K562 (cell line): ENCODE results near the gene DOCK1. TPM values are rescaled to one million over a fixed set of nuclear protein-coding genes. Genes with fewer than 3 reads are reported as not detected.

ENCODE experiments used
- ATAC-seq: fragments of 200-7000 bp; cut with Tn5 transposase; 3 replicates; pipeline ENCODE4 v1.9.1; 2020; ENCODE audit warnings: moderate library complexity
- BruUV-seq: library from RNA; stranded (reverse); fragments of 400-500 nt; replicated peaks from 2 replicates; lab custom pipeline; 2021; lab: Mats Ljungman, UMichigan
- CTCF ChIA-PET: fragments of 300-600 bp; formaldehyde crosslinking; extraction: SDS; loops from one replicate; lab custom pipeline; 2021; ENCODE audit warnings: low intra/inter-chr PET ratio; lab: Yijun Ruan, JAX
- POLR2A ChIA-PET: fragments of 300-600, 350-650 bp; sonication (Branson Sonifier 250); formaldehyde crosslinking; extraction: SDS; loops from one replicate; lab custom pipeline; 2021; ENCODE audit warnings: antibody characterized with exemption, inconsistent platforms; lab: Yijun Ruan, JAX
- DNase-seq, 4 experiments: peaks; one replicate each; pipeline versions ENCODE4 v3.0.0 to v3.0.0-alpha.2; 2011 to 2018; ENCODE audit warnings: low spot score in 3 of 4, mixed read lengths in 3 of 4; ENCODE audit errors: extremely low read depth in 1 of 4
- FAIRE-seq: peaks from 2 replicates; lab custom pipeline; 2011; peaks lifted over from hg19 to GRCh38; lab: Jason Lieb, UNC
- H2AFZ ChIP-seq: 2 replicates; pipeline ENCODE4 v1.6.0; 2011; ENCODE audit warnings: low read depth, low read length, control low read depth, inconsistent platforms
- H3K27ac ChIP-seq: fragments of 200-600 bp; 3 replicates; pipeline ENCODE4 v1.8.0; 2011; ENCODE audit warnings: low read depth, mild to moderate bottlenecking, control low read depth, inconsistent platforms, low read length, moderate library complexity, mixed read lengths; ENCODE audit errors: extremely low read depth
- H3K27me3 ChIP-seq, 2 experiments: fragments of 300-600 bp in 1 of 2; 2 replicates in 1 of 2; 3 replicates in 1 of 2; pipeline versions ENCODE4 v1.6.0 to v1.8.0; 2011; ENCODE audit warnings: inconsistent platforms in 2 of 2, low read length in 2 of 2, mild to moderate bottlenecking in 1 of 2, mixed read lengths in 1 of 2, moderate library complexity in 1 of 2; ENCODE audit not compliant: control insufficient read depth in 2 of 2, insufficient read depth in 2 of 2
- H3K36me3 ChIP-seq: fragments of 300-600 bp; 3 replicates; pipeline ENCODE4 v1.8.0; 2011; ENCODE audit warnings: mild to moderate bottlenecking, low read length, inconsistent platforms; ENCODE audit not compliant: control insufficient read depth, insufficient read depth
- H3K4me1 ChIP-seq, 2 experiments: fragments of 200-600 bp in 1 of 2; replicated peaks in 1 of 2; 2 replicates in 1 of 2; 3 replicates in 1 of 2; pipeline versions ENCODE4 v1.5.1 to v1.8.0; 2011; ENCODE audit warnings: inconsistent platforms in 2 of 2, low read length in 2 of 2, mild to moderate bottlenecking in 1 of 2, mixed read lengths in 1 of 2, moderate library complexity in 1 of 2; ENCODE audit not compliant: control insufficient read depth in 2 of 2, insufficient read depth in 2 of 2
- H3K4me2 ChIP-seq: 2 replicates; pipeline ENCODE4 v1.6.1; 2011; ENCODE audit warnings: low read length, control low read depth, inconsistent platforms, mixed read lengths; ENCODE audit not compliant: insufficient read depth
- H3K4me3 ChIP-seq: fragments of 200-600 bp; sonication (generic), shearing (Covaris generic); 2 replicates; pipeline ENCODE4 v1.5.1; 2016; ENCODE audit warnings: control low read depth, inconsistent platforms
- H3K79me2 ChIP-seq: fragments of 200-600 bp; 3 replicates; pipeline ENCODE4 v1.8.0; 2011; ENCODE audit warnings: low read length, inconsistent platforms; ENCODE audit not compliant: control insufficient read depth, insufficient read depth
- H3K9ac ChIP-seq, 2 experiments: 2 replicates each; pipeline versions ENCODE4 v1.6.0 to v1.6.1; 2011; ENCODE audit warnings: low read depth in 2 of 2, low read length in 2 of 2, control low read depth in 1 of 2, inconsistent platforms in 1 of 2, mild to moderate bottlenecking in 1 of 2, mixed read lengths in 1 of 2; ENCODE audit not compliant: insufficient read depth in 1 of 2
- H3K9me1 ChIP-seq: one replicate; pipeline ENCODE4 v1.6.0; 2011; ENCODE audit warnings: inconsistent platforms, mild to moderate bottlenecking, low read length, moderate library complexity; ENCODE audit not compliant: control insufficient read depth, insufficient read depth
- H3K9me3 ChIP-seq: replicated peaks from 2 replicates; pipeline ENCODE4 v1.5.1; 2011; ENCODE audit warnings: low read depth, low read length, inconsistent platforms; ENCODE audit not compliant: control insufficient read depth, insufficient read depth
- H4K20me1 ChIP-seq: replicated peaks from 2 replicates; pipeline ENCODE4 v1.6.1; 2011; ENCODE audit warnings: low read length, inconsistent platforms, mixed read lengths; ENCODE audit not compliant: control insufficient read depth, insufficient read depth
- ARNT ChIP-seq, 2 experiments: fragments of 450-650 bp; IDR thresholded peaks; 2 replicates each; pipeline ENCODE4 v1.6.1; 2016; ENCODE audit warnings: mild to moderate bottlenecking in 1 of 2
- BDP1 ChIP-seq: IDR thresholded peaks from 3 replicates; pipeline ENCODE4 v1.6.1; 2011; ENCODE audit not compliant: insufficient read length, insufficient read depth
- CBFB ChIP-seq: sonication (generic); formaldehyde crosslinking; IDR thresholded peaks from 2 replicates; pipeline ENCODE4 v1.4.0; 2020; ENCODE audit warnings: mild to moderate bottlenecking, missing genetic modification reagents
- HDAC3 ChIP-seq: fragments of 450-650 bp; IDR thresholded peaks from 2 replicates; pipeline ENCODE4 v1.6.1; 2018; ENCODE audit warnings: borderline replicate concordance, mild to moderate bottlenecking, moderate library complexity; ENCODE audit not compliant: partially characterized antibody
- IFI16 ChIP-seq: fragments of 250-450 bp; sonication (Bioruptor Pico); IDR thresholded peaks from 2 replicates; pipeline ENCODE4 v2.1.2; 2022; ENCODE audit warnings: mild to moderate bottlenecking, inconsistent platforms
- KLF13 ChIP-seq: fragments of 450-650 bp; IDR thresholded peaks from 2 replicates; pipeline ENCODE4 v1.6.1; 2016; ENCODE audit warnings: missing genetic modification characterization, low read depth, mild to moderate bottlenecking, missing compliant biosample characterization, moderate library complexity, borderline replicate concordance
- NFE2 ChIP-seq: IDR thresholded peaks from 2 replicates; pipeline ENCODE4 v1.6.1; 2014; ENCODE audit warnings: antibody characterized with exemption, low read depth
- PHF8 ChIP-seq: fragments of 200-600 bp; sonication (generic); IDR thresholded peaks from 2 replicates; pipeline ENCODE4 v1.6.1; 2012; ENCODE audit warnings: mixed run types, mild to moderate bottlenecking, inconsistent platforms, low read length, moderate library complexity, borderline replicate concordance
- RHOXF2B ChIP-seq: fragments of 250-450 bp; sonication (Bioruptor Pico); conservative IDR thresholded peaks from 2 replicates; pipeline ENCODE4 v1.5.1; 2021
- RUNX1 ChIP-seq: sonication (generic); IDR thresholded peaks from 2 replicates; pipeline ENCODE4 v1.6.1; 2016; ENCODE audit warnings: antibody characterized with exemption, low read depth
- TGIF2 ChIP-seq: sonication (generic); formaldehyde crosslinking; IDR thresholded peaks from 2 replicates; pipeline ENCODE4 v1.8.1; 2022; ENCODE audit warnings: mild to moderate bottlenecking, missing genetic modification reagents, moderate library complexity
- TSC22D4 ChIP-seq: fragments of 450-650 bp; IDR thresholded peaks from 2 replicates; pipeline ENCODE4 v1.6.1; 2016; ENCODE audit warnings: missing genetic modification characterization, missing biosample characterization, control low read depth
- ZNF324 ChIP-seq: fragments of 250-450 bp; sonication (Bioruptor Pico); IDR thresholded peaks from 2 replicates; pipeline ENCODE4 v1.4.0; 2020; ENCODE audit warnings: mild to moderate bottlenecking
- whole genome bisulfite sequencing: fragments of 100-300 bp; shearing (Covaris generic); methylation state at CpG from one replicate; pipeline ENCODE4 v1.1.6; 2016; ENCODE audit warnings: low coverage, mixed read lengths; ENCODE audit not compliant: insufficient coverage; ENCODE audit errors: missing lambda C conversion rate; 5-methylcytosine and 5-hydroxymethylcytosine counted together
- in situ Hi-C: fragments of 300-500 bp; cut with MboI; formaldehyde crosslinking; loops from 4 replicates; pipeline ENCODE4 v1.15.0; 2018; ENCODE audit warnings: inconsistent platforms, mixed read lengths
- intact Hi-C: fragments of 100-400 bp; cut with micrococcal nuclease; formaldehyde crosslinking; loops from 2 replicates; pipeline ENCODE4 v1.14.2; 2022
- polyA plus RNA-seq, 8 experiments: library from polyadenylated mRNA; depleted of rRNA in 4 of 8; stranded (reverse) in 5 of 8; unstranded in 3 of 8; fragments of >200 nt; fragmentation: Nextera tagmentation in 2 of 8; fragmentation: Illumina TruSeq in 1 of 8; extraction: Ambion mirVana in 2 of 8; extraction: Trizol in 1 of 8; gene quantifications; 2 replicates each; pipeline versions ENCODE4 v1.2.1 to v1.2.3, GENCODE V29; 2011 to 2014; ENCODE audit warnings: inconsistent platforms in 1 of 8, missing spikeins in 1 of 8
- total RNA-seq, 7 experiments: library from RNA; depleted of rRNA in 6 of 7; stranded (reverse); fragments of >200 nt in 6 of 7; fragmentation: Illumina TruSeq in 2 of 7; extraction: Trizol in 2 of 7; gene quantifications; 2 replicates each; pipeline versions ENCODE4 v1.2.1 to v1.2.3, GENCODE V29; 2011 to 2021; ENCODE audit warnings: low replicate concordance in 1 of 7
- TF ChIP-seq, protein P1 (sequence below): fragments of 450-650 bp; IDR thresholded peaks from 2 replicates; pipeline ENCODE4 v1.6.1; 2016; ENCODE audit warnings: borderline replicate concordance
- TF ChIP-seq, protein P2 (sequence below), 2 experiments: fragments of 200-800 bp in 1 of 2; sonication (Bioruptor generic) in 1 of 2; sonication (generic) in 1 of 2; formaldehyde crosslinking in 1 of 2; IDR thresholded peaks in 1 of 2; conservative IDR thresholded peaks in 1 of 2; 2 replicates each; pipeline versions ENCODE4 v1.5.0 to v1.6.1; 2016 to 2020; ENCODE audit warnings: missing compliant biosample characterization in 1 of 2, missing genetic modification characterization in 1 of 2, missing genetic modification reagents in 1 of 2
- TF ChIP-seq, protein P3 (sequence below): fragments of 450-650 bp; IDR thresholded peaks from 2 replicates; pipeline ENCODE4 v1.7.1; 2018; ENCODE audit warnings: mild to moderate bottlenecking, low read depth; ENCODE audit not compliant: partially characterized antibody

DOCK1 gene
- total and polyA plus RNA-seq, 9 of the 15 experiments (the other 6 are each of a cell fraction or from before 2014, with no cell fraction given) = 0.31 TPM; not detected in 8

GRCh38 chr10:126935263-126935946 is 30.2 kb downstream of the DOCK1 start:
- Histone ChIP-seq H3K36me3 (no peaks in the 10 kb centered on the region), H3K9me1 (no peaks in the 10 kb centered on the region), H4K20me1 (no peaks in the 10 kb centered on the region), H3K4me3 (no peak overlapping the region), H2AFZ (no peak overlapping the region), H3K4me1 (no peaks in the 10 kb centered on the region), H3K27me3 (no peaks in the 10 kb centered on the region), H3K9me3 (no peaks in the 10 kb centered on the region)
- no peak for DNase-seq
- in situ Hi-C loops = no loop called here
- WGBS = 0% methylated on average over 3 of the region's 5 CpGs
- intact Hi-C loops = no loop called here
- FAIRE-seq = no peak
- POLR2A ChIA-PET = no interaction called here
- no peak for ATAC-seq
- TF ChIP-seq IFI16 (CRISPR knock-in tag) = no peak
- TF ChIP-seq CBFB (CRISPR knock-in tag) = no peak
- TF ChIP-seq BDP1 = no peak
- TF ChIP-seq, protein P1, sequence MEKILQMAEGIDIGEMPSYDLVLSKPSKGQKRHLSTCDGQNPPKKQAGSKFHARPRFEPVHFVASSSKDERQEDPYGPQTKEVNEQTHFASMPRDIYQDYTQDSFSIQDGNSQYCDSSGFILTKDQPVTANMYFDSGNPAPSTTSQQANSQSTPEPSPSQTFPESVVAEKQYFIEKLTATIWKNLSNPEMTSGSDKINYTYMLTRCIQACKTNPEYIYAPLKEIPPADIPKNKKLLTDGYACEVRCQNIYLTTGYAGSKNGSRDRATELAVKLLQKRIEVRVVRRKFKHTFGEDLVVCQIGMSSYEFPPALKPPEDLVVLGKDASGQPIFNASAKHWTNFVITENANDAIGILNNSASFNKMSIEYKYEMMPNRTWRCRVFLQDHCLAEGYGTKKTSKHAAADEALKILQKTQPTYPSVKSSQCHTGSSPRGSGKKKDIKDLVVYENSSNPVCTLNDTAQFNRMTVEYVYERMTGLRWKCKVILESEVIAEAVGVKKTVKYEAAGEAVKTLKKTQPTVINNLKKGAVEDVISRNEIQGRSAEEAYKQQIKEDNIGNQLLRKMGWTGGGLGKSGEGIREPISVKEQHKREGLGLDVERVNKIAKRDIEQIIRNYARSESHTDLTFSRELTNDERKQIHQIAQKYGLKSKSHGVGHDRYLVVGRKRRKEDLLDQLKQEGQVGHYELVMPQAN = no peak
- TF ChIP-seq ZNF324 (CRISPR knock-in tag) = no peak
- no peak for TF ChIP-seq KLF13
- TF ChIP-seq RUNX1 = no peak
- TF ChIP-seq ARNT (IDR thresholded peaks at IDR 0.05) = no peak
- TF ChIP-seq HDAC3 = no peak
- TF ChIP-seq RHOXF2B = no peak
- TF ChIP-seq, protein P2, sequence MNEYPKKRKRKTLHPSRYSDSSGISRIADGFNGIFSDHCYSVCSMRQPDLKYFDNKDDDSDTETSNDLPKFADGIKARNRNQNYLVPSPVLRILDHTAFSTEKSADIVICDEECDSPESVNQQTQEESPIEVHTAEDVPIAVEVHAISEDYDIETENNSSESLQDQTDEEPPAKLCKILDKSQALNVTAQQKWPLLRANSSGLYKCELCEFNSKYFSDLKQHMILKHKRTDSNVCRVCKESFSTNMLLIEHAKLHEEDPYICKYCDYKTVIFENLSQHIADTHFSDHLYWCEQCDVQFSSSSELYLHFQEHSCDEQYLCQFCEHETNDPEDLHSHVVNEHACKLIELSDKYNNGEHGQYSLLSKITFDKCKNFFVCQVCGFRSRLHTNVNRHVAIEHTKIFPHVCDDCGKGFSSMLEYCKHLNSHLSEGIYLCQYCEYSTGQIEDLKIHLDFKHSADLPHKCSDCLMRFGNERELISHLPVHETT (CRISPR knock-in tag; conservative IDR thresholded peaks at IDR 0.05 in 1 of 2, IDR thresholded peaks at IDR 0.05 in 1 of 2) = no peak
- no peak for TF ChIP-seq PHF8
- TF ChIP-seq, protein P3, sequence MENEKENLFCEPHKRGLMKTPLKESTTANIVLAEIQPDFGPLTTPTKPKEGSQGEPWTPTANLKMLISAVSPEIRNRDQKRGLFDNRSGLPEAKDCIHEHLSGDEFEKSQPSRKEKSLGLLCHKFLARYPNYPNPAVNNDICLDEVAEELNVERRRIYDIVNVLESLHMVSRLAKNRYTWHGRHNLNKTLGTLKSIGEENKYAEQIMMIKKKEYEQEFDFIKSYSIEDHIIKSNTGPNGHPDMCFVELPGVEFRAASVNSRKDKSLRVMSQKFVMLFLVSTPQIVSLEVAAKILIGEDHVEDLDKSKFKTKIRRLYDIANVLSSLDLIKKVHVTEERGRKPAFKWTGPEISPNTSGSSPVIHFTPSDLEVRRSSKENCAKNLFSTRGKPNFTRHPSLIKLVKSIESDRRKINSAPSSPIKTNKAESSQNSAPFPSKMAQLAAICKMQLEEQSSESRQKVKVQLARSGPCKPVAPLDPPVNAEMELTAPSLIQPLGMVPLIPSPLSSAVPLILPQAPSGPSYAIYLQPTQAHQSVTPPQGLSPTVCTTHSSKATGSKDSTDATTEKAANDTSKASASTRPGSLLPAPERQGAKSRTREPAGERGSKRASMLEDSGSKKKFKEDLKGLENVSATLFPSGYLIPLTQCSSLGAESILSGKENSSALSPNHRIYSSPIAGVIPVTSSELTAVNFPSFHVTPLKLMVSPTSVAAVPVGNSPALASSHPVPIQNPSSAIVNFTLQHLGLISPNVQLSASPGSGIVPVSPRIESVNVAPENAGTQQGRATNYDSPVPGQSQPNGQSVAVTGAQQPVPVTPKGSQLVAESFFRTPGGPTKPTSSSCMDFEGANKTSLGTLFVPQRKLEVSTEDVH = no peak
- no peak for TF ChIP-seq NFE2
- TF ChIP-seq TGIF2 (CRISPR knock-in tag) = no peak
- no peak for TF ChIP-seq TSC22D4 (tag)
- TF ChIP-seq, all 486 proteins: peak for 0
- BruUV-seq = no TSS peak
- H3K9ac ChIP-seq = no peak overlapping the region
- CTCF ChIA-PET = no interaction called here
- H3K27ac ChIP-seq = no peak overlapping the region
- no peak overlapping the region for H3K4me2 ChIP-seq
- no peaks in the 10 kb centered on the region for H3K79me2 ChIP-seq
